GM21515 (cell line): ENCODE measurements around the gene ADARB1.

Source experiments
- ATAC-seq: cut with Tn5 transposase; IDR thresholded peaks from one replicate; pipeline ENCODE4 v1.9.1; 2021; ENCODE audit not compliant: unreplicated experiment

The ADARB1 gene

GRCh38 chr21:45112371-45112770 is 38.0 kb downstream of the ADARB1 start:
- ATAC-seq: no peak

GRCh38 chr21:45113543-45113942 is 39.2 kb downstream of the ADARB1 start:
- ATAC-seq: no peak

GRCh38 chr21:45114072-45114471 is 39.7 kb downstream of the ADARB1 start:
- no peak for ATAC-seq

GRCh38 chr21:45114475-45114874 is 40.1 kb downstream of the ADARB1 start:
- ATAC-seq: no peak

- ATAC-seq: no peak
These were observed 40.8 kb downstream of the ADARB1 start for GRCh38 chr21:45115141-45115540.

- no peak for ATAC-seq
These were observed 41.7 kb downstream of the ADARB1 start for GRCh38 chr21:45116066-45116465.

- ATAC-seq: no peak
These were observed 42.9 kb downstream of the ADARB1 start for GRCh38 chr21:45117314-45117713.

- no peak for ATAC-seq
These were observed 43.7 kb downstream of the ADARB1 start for GRCh38 chr21:45118099-45118498.

GRCh38 chr21:45119812-45120211 is 45.4 kb downstream of the ADARB1 start:
- no peak for ATAC-seq

GRCh38 chr21:45120975-45121374 is 46.6 kb downstream of the ADARB1 start:
- no peak for ATAC-seq

GRCh38 chr21:45122030-45122429 is 47.6 kb downstream of the ADARB1 start:
- no peak for ATAC-seq

- ATAC-seq: no peak
These were observed 48.2 kb downstream of the ADARB1 start for GRCh38 chr21:45122432-45123132.

- no peak for ATAC-seq
These were observed 49.1 kb downstream of the ADARB1 start for GRCh38 chr21:45123440-45123839.

GRCh38 chr21:45124596-45124995 is 50.2 kb downstream of the ADARB1 start:
- no peak for ATAC-seq

GRCh38 chr21:45125357-45125756 is 51.0 kb downstream of the ADARB1 start:
- ATAC-seq: no peak

GRCh38 chr21:45126204-45126626 is 51.8 kb downstream of the ADARB1 start:
- no peak for ATAC-seq

GRCh38 chr21:45126983-45127382 is 52.6 kb downstream of the ADARB1 start:
- ATAC-seq: no peak

- no peak for ATAC-seq
These were observed 53.6 kb downstream of the ADARB1 start for GRCh38 chr21:45127937-45128336.

- no peak for ATAC-seq
These were observed 54.3 kb downstream of the ADARB1 start for GRCh38 chr21:45128613-45129188.

GRCh38 chr21:45129189-45129923 is 55.0 kb downstream of the ADARB1 start:
- no peak for ATAC-seq

- ATAC-seq: no peak
These were observed 56.0 kb downstream of the ADARB1 start for GRCh38 chr21:45130324-45130774.

- ATAC-seq: no peak
These were observed 57.2 kb downstream of the ADARB1 start for GRCh38 chr21:45131537-45131999.
